ENCODE data around the gene GAN.

GAN gene

DNA sequence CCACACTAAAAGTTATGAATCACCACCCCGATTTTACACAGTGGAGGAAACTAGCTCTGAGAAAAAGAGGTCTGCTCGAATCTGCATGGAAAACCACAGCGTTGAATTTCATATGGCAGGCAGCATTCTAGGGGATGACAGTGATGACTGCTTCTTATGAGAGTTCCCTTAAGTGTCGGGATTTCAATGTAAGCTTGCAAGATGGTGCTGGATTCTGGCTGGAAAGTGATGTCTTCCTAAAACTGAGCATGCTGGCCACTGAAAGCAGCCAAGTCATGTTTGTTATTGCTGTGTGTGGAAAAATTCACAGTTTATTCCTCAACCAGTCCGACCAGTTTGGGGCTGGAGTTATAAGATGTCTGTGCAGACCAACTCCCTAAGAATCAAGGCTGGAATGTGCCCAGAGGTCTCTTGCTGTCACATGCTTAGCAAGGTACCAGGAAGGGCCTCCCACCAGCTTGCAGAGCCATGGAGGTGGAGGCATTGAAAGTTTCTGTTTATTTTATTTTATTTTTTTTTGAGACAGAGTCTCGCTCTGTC is 37.2 kb upstream of the GAN start:
- DNase-seq: no peak
- Histone ChIP-seq H3K36me3 (ENCODE audit: control insufficient read depth, insufficient read depth, low read length) (no peaks in the 10 kb centered on the region), H3K27me3 (replicated peaks; ENCODE audit: control insufficient read depth, insufficient read depth, low read length, poor library complexity, severe bottlenecking) (no peaks in the 10 kb centered on the region), H3K9me3 (ENCODE audit: control insufficient read depth, low read length) (no peaks in the 10 kb centered on the region), H3K4me1 (ENCODE audit: control insufficient read depth, insufficient read depth, low read length, poor library complexity, severe bottlenecking) (no peaks in the 10 kb centered on the region), H3K4me3 (ENCODE audit: insufficient read depth, low read depth, low read length, poor library complexity, severe bottlenecking) (no peak overlapping the region), H3K27ac (ENCODE audit: insufficient read depth, low read length, poor library complexity, severe bottlenecking) (no peak overlapping the region)

DNA sequence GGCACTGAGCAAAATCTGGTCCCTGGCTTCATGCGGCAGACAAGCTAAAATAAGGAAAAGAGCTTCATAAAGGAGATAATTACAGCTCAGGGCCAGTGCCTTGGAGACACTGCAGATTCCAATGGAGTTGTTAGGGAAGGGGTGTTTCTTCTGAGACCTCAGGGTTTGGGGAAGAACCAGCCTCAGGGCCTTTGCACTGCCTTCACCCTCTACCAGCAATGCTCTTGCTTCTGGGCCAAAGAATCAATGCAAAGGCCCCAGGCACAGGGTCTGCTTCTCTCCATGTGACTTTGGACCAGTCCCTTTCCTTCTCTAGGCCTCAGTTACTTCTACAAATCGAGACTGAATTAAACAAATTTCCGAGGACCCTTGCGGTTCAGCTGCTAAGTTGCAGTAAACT is 36.2 kb upstream of the GAN start:
- H3K4me3 ChIP-seq (ENCODE audit: insufficient read depth, low read depth, low read length, poor library complexity, severe bottlenecking): no peak overlapping the region
- no peaks in the 10 kb centered on the region for H3K27me3 ChIP-seq (replicated peaks; ENCODE audit: control insufficient read depth, insufficient read depth, low read length, poor library complexity, severe bottlenecking)
- H3K36me3 ChIP-seq (ENCODE audit: control insufficient read depth, insufficient read depth, low read length): no peaks in the 10 kb centered on the region
- DNase-seq: no peak
- H3K27ac ChIP-seq (ENCODE audit: insufficient read depth, low read length, poor library complexity, severe bottlenecking): no peak overlapping the region
- H3K9me3 ChIP-seq (ENCODE audit: control insufficient read depth, low read length): no peaks in the 10 kb centered on the region
- H3K4me1 ChIP-seq (ENCODE audit: control insufficient read depth, insufficient read depth, low read length, poor library complexity, severe bottlenecking): no peaks in the 10 kb centered on the region

DNA sequence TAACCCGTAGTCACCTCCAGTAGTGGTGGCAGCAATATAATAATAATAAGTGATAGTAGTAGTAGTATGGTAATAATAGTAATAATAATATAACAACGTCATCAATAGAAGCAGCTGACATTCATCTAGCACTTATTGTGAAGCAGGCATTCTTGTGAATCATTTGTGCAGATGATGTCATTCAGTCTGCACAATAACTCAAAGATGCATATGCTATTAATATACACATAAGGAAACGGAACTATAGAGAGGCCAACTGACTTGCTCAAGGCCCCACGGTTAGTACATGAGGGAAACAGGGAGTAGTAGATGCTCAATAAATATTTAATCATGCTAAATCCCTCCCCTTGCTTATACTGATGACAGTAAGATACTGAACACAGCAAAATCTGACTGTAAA is 35.4 kb upstream of the GAN start:
- H3K27me3 ChIP-seq (replicated peaks; ENCODE audit: control insufficient read depth, insufficient read depth, low read length, poor library complexity, severe bottlenecking): no peaks in the 10 kb centered on the region
- no peak for DNase-seq
- H3K4me3 ChIP-seq (ENCODE audit: insufficient read depth, low read depth, low read length, poor library complexity, severe bottlenecking): no peak overlapping the region
- no peaks in the 10 kb centered on the region for H3K36me3 ChIP-seq (ENCODE audit: control insufficient read depth, insufficient read depth, low read length)
- no peak overlapping the region for H3K27ac ChIP-seq (ENCODE audit: insufficient read depth, low read length, poor library complexity, severe bottlenecking)
- H3K9me3 ChIP-seq (ENCODE audit: control insufficient read depth, low read length): no peaks in the 10 kb centered on the region
- H3K4me1 ChIP-seq (ENCODE audit: control insufficient read depth, insufficient read depth, low read length, poor library complexity, severe bottlenecking): no peaks in the 10 kb centered on the region

DNA sequence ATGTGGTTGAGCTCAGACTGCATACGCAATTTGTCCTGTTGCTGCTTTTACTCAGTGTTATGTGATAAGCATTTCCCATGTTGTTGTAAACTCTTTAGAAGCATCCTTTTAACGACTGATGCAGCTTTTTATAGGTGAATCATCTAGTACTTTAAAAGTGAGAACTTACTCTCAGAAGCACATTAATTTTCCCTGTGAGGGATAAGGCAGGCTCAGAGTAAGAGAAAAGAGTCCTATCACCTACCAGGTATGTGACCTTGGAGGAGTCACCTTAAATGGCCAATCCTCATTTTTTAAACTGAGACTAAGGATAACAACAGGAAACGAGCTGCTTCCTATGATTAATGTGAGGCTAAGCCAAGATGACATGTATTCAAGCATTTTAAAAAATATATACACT is 34.4 kb upstream of the GAN start:
- no peak overlapping the region for H3K27ac ChIP-seq (ENCODE audit: insufficient read depth, low read length, poor library complexity, severe bottlenecking)

DNA sequence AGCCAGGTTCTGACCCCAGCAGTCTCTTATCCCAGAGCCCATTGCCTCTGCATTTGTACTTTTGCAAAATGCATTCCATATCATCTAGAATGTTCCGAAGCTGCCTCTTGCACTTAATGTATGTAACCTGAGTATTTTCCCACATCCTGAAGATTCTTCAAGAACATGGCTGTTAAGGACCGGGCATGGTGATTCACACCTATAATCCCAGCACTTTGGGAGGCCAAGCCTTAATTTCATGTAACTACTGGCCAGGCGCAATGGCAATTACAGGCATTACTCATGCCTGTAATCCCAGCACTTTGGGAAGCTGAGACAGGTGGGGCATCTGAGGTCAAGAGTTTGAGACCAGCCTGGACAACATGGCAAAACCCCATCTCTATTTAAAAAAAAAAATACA is 31.7 kb upstream of the GAN start:
- Histone ChIP-seq H3K36me3 (ENCODE audit: control insufficient read depth, insufficient read depth, low read length) (no peaks in the 10 kb centered on the region), H3K4me3 (ENCODE audit: insufficient read depth, low read depth, low read length, poor library complexity, severe bottlenecking) (no peak overlapping the region), H3K27ac (ENCODE audit: insufficient read depth, low read length, poor library complexity, severe bottlenecking) (no peak overlapping the region), H3K27me3 (replicated peaks; ENCODE audit: control insufficient read depth, insufficient read depth, low read length, poor library complexity, severe bottlenecking) (no peaks in the 10 kb centered on the region), H3K4me1 (ENCODE audit: control insufficient read depth, insufficient read depth, low read length, poor library complexity, severe bottlenecking) (no peaks in the 10 kb centered on the region), H3K9me3 (ENCODE audit: control insufficient read depth, low read length) (no peaks in the 10 kb centered on the region)
- DNase-seq: no peak

More for the DNA sequence above, 34.4 kb upstream of the GAN start:
- Histone ChIP-seq H3K9me3 (ENCODE audit: control insufficient read depth, low read length) (no peaks in the 10 kb centered on the region), H3K27me3 (replicated peaks; ENCODE audit: control insufficient read depth, insufficient read depth, low read length, poor library complexity, severe bottlenecking) (no peaks in the 10 kb centered on the region), H3K4me1 (ENCODE audit: control insufficient read depth, insufficient read depth, low read length, poor library complexity, severe bottlenecking) (no peaks in the 10 kb centered on the region), H3K4me3 (ENCODE audit: insufficient read depth, low read depth, low read length, poor library complexity, severe bottlenecking) (no peak overlapping the region), H3K36me3 (ENCODE audit: control insufficient read depth, insufficient read depth, low read length) (no peaks in the 10 kb centered on the region)
- no peak for DNase-seq

DNA sequence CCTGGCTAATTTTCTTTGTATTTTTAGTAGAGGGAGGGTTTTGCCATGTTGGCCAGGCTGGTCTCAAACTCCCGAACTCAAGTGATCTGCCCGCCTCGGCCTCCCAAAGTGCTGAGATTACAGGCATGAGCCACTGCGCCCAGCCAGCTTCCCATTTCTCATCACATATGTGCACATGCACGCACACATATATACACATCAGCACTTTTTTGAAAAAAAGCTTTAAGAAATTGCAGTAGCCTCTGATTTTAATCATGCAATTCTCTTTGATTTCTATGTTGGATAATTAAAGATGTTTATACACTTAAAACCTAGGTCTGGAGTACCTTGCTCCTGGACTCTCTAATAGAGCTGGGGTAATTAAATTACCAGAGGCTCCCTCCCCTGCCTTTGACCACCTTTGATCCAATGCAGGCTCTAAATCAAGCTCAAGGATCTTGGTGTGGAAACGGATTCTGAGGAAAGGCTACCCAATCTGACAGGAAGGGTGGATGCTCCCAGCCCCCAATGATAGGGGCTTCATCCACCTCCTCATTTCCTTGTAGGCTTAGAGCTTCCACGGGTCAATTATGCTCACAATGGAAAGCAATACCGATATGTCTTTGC is 29.7 kb upstream of the GAN start:
- Histone ChIP-seq H3K4me3 (ENCODE audit: insufficient read depth, low read depth, low read length, poor library complexity, severe bottlenecking) (no peak overlapping the region), H3K36me3 (ENCODE audit: control insufficient read depth, insufficient read depth, low read length) (no peaks in the 10 kb centered on the region), H3K27me3 (replicated peaks; ENCODE audit: control insufficient read depth, insufficient read depth, low read length, poor library complexity, severe bottlenecking) (no peaks in the 10 kb centered on the region), H3K9me3 (ENCODE audit: control insufficient read depth, low read length) (no peaks in the 10 kb centered on the region), H3K27ac (ENCODE audit: insufficient read depth, low read length, poor library complexity, severe bottlenecking) (no peak overlapping the region), H3K4me1 (ENCODE audit: control insufficient read depth, insufficient read depth, low read length, poor library complexity, severe bottlenecking) (no peaks in the 10 kb centered on the region)
- no peak for DNase-seq

DNA sequence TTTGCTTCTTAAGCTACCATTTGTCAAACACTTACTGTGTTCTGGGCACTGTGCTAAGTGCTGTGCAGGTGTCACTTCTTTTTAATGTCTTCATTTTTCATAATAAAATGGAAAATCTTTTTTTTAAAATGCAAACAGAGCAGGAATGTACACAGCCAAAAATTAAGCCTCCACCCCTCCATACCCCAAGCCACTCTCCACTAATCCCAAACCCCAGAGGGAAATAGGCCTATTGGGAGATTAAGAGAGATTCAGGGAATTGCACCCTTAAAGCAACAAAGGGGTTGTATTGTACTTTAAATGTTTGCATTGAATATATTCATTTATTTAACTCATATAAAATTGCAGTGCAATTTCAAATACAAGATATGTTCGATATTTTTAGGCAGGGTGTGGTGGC is 28.6 kb upstream of the GAN start:
- Histone ChIP-seq H3K4me1 (ENCODE audit: control insufficient read depth, insufficient read depth, low read length, poor library complexity, severe bottlenecking) (no peaks in the 10 kb centered on the region), H3K27ac (ENCODE audit: insufficient read depth, low read length, poor library complexity, severe bottlenecking) (no peak overlapping the region), H3K27me3 (replicated peaks; ENCODE audit: control insufficient read depth, insufficient read depth, low read length, poor library complexity, severe bottlenecking) (no peaks in the 10 kb centered on the region), H3K4me3 (ENCODE audit: insufficient read depth, low read depth, low read length, poor library complexity, severe bottlenecking) (no peak overlapping the region), H3K9me3 (ENCODE audit: control insufficient read depth, low read length) (no peaks in the 10 kb centered on the region), H3K36me3 (ENCODE audit: control insufficient read depth, insufficient read depth, low read length) (no peaks in the 10 kb centered on the region)
- no peak for DNase-seq

DNA sequence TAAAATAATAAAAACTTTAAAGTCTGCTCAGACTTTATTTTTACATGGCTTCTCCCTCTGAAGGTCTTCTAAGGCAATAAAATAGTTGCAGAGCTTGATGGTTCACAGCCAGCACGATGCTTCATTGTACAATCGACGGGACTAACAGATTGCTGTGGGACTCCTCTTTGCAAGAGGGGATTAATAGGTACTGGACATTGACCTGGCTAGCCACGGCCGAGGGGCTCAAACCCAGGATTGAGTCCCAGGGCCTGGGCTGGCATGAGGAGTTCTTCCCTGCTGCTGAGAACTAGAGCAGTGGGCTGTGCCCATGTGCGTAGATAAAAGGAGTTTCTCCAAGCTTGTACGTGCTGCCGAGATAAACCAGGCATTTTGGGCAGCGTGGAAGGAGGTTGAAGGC is 23.6 kb upstream of the GAN start:
- H3K4me3 ChIP-seq (ENCODE audit: insufficient read depth, low read depth, low read length, poor library complexity, severe bottlenecking): no peak overlapping the region
- no peaks in the 10 kb centered on the region for H3K9me3 ChIP-seq (ENCODE audit: control insufficient read depth, low read length)
- H3K27ac ChIP-seq (ENCODE audit: insufficient read depth, low read length, poor library complexity, severe bottlenecking): no peak overlapping the region
- H3K27me3 ChIP-seq (replicated peaks; ENCODE audit: control insufficient read depth, insufficient read depth, low read length, poor library complexity, severe bottlenecking): no peaks in the 10 kb centered on the region
- no peaks in the 10 kb centered on the region for H3K36me3 ChIP-seq (ENCODE audit: control insufficient read depth, insufficient read depth, low read length)
- H3K4me1 ChIP-seq (ENCODE audit: control insufficient read depth, insufficient read depth, low read length, poor library complexity, severe bottlenecking): no peaks in the 10 kb centered on the region
- no peak for DNase-seq

DNA sequence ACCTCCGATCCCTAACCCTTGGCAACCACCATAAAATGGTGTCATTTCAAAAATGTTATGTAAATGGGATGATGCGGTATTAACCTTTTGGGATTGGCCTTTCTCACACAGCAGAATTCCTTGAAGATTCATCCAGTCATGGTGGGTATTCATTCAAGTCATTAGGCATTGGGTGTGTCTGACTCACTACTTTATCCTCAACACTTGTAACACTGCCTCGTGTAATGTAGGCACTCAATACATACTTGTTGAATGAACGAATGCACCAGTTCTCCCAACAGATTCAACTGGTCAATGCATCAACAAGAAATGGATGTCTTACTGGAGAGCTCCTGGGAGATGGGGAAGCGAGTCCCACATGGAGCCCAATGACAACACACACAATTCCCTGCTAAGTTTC is 21.8 kb upstream of the GAN start:
- Histone ChIP-seq H3K27ac (ENCODE audit: insufficient read depth, low read length, poor library complexity, severe bottlenecking) (no peak overlapping the region), H3K36me3 (ENCODE audit: control insufficient read depth, insufficient read depth, low read length) (no peaks in the 10 kb centered on the region), H3K9me3 (ENCODE audit: control insufficient read depth, low read length) (no peaks in the 10 kb centered on the region), H3K27me3 (replicated peaks; ENCODE audit: control insufficient read depth, insufficient read depth, low read length, poor library complexity, severe bottlenecking) (no peaks in the 10 kb centered on the region), H3K4me3 (ENCODE audit: insufficient read depth, low read depth, low read length, poor library complexity, severe bottlenecking) (no peak overlapping the region), H3K4me1 (ENCODE audit: control insufficient read depth, insufficient read depth, low read length, poor library complexity, severe bottlenecking) (no peaks in the 10 kb centered on the region)
- DNase-seq: no peak

DNA sequence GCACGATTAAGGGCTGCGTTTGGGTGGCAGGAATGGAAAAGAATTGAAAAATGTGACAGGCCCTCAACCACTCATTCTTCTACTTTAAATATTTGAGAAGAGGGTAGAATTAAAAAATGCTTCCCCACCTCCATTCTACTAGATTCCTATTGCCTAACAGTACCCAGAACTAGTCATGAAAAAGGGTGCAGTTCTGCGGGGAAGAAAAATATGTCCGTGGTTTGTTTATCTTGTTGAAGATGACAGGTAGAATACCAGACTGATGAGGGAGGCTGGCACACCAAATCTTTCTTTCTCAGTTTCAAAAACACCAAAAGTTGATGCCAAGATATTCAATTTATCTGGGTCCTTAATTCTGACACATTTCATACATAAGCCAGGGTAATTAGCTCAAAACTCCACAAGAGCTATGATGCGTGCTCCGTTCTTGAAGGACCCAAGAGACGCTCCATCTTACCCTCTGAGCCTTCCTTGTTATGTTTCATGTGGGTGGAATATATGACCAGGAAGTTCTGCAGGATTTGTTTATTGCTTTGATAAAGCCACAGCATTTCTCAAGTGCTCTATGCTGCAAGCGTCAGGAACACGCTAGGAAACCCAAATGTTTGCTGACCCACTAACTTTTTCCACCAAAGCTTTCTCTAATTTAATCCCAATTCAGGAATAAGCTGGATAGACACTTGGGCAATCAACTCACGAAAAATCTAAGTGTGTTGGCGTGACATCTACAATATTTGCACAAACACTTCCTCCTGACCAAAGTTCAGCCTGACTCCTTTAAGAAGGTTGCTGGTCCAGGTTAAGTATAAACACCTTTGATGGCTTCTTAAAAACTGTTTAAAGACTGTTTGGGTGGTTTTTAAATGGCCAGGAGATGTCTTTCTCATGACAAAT is 20.6 kb upstream of the GAN start:
- Histone ChIP-seq H3K36me3 (ENCODE audit: control insufficient read depth, insufficient read depth, low read length) (no peaks in the 10 kb centered on the region), H3K4me3 (ENCODE audit: insufficient read depth, low read depth, low read length, poor library complexity, severe bottlenecking) (no peak overlapping the region), H3K4me1 (ENCODE audit: control insufficient read depth, insufficient read depth, low read length, poor library complexity, severe bottlenecking) (no peaks in the 10 kb centered on the region), H3K27me3 (replicated peaks; ENCODE audit: control insufficient read depth, insufficient read depth, low read length, poor library complexity, severe bottlenecking) (no peaks in the 10 kb centered on the region), H3K27ac (ENCODE audit: insufficient read depth, low read length, poor library complexity, severe bottlenecking) (no peak overlapping the region), H3K9me3 (ENCODE audit: control insufficient read depth, low read length) (no peaks in the 10 kb centered on the region)
- DNase-seq: no peak
